Activated B cell treated with CpG ODN at 0.5 μM for 24 hours (primary cell): ENCODE measurements around the gene SUGP2. TPM values are rescaled to one million over a fixed set of nuclear protein-coding genes. Genes with fewer than 3 reads are reported as not detected.

Source experiments
- ATAC-seq: fragments of 200-7000 bp; cut with Tn5 transposase; one replicate; pipeline ENCODE4 v1.10.0; 2021; ENCODE audit warnings: low read depth, mild to moderate bottlenecking, moderate library complexity
- CTCF ChIA-PET: fragments of 350-600 bp; sonication (Branson Sonifier 250); formaldehyde crosslinking; loops from one replicate; lab custom pipeline; 2021; ENCODE audit warnings: antibody characterized with exemption; lab: Charles Lee
- POLR2A ChIA-PET: fragments of 350-600 bp; sonication (Branson Sonifier 250); formaldehyde crosslinking; loops from one replicate; lab custom pipeline; 2021; ENCODE audit warnings: antibody characterized with exemption; lab: Charles Lee
- DNase-seq: peaks from one replicate; pipeline ENCODE4 v3.0.0; 2022
- H3K27ac Mint-ChIP-seq: one replicate; pipeline ENCODE4 v1.8.0; 2020; ENCODE audit warnings: mixed read lengths
- H3K27me3 Mint-ChIP-seq: one replicate; pipeline ENCODE4 v1.8.0; 2021; ENCODE audit warnings: mixed read lengths
- H3K36me3 Mint-ChIP-seq: one replicate; pipeline ENCODE4 v1.8.0; 2021; ENCODE audit warnings: low read depth, mixed read lengths
- H3K4me1 Mint-ChIP-seq: one replicate; pipeline ENCODE4 v1.8.0; 2021; ENCODE audit warnings: mixed read lengths
- H3K4me3 Mint-ChIP-seq: one replicate; pipeline ENCODE4 v1.8.0; 2020; ENCODE audit warnings: mild to moderate bottlenecking, mixed read lengths
- H3K9me3 Mint-ChIP-seq: one replicate; pipeline ENCODE4 v1.8.0; 2020; ENCODE audit warnings: mixed read lengths
- CTCF ChIP-seq: fragments of 200-600 bp; IDR thresholded peaks from one replicate; pipeline ENCODE4 v1.8.0; 2022; ENCODE audit warnings: antibody characterized with exemption, mild to moderate bottlenecking
- intact Hi-C: fragments of 100-400 bp; cut with micrococcal nuclease; formaldehyde crosslinking; loops from one replicate; pipeline ENCODE4 v1.15.1; 2024
- total RNA-seq: library from RNA; stranded (reverse); gene quantifications from 2 replicates; pipeline ENCODE4 v1.2.3, GENCODE V29; 2022

The SUGP2 gene
- total RNA-seq, 1 donor from 2014 or later: 122 TPM

GRCh38 chr19:18991468-18991867 lies 41.8 kb downstream of the SUGP2 start:
- intact Hi-C loops: no loop called here
- ChIA-PET CTCF (no interaction called here), POLR2A (no interaction called here)
- no peak overlapping the region for H3K27ac Mint-ChIP-seq
- no peak for TF ChIP-seq CTCF
- H3K4me3 Mint-ChIP-seq: no peak overlapping the region
- no peaks in the 10 kb centered on the region for H3K27me3 Mint-ChIP-seq
- peaks cover 40% of the 10 kb centered on the region for H3K36me3 Mint-ChIP-seq
- peaks cover 2% of the 10 kb centered on the region for H3K4me1 Mint-ChIP-seq
- DNase-seq: no peak
- H3K9me3 Mint-ChIP-seq: no peaks in the 10 kb centered on the region
- no peak for ATAC-seq

GRCh38 chr19:18991006-18991405 lies 42.3 kb downstream of the SUGP2 start:
- ATAC-seq: no peak
- TF ChIP-seq CTCF: no peak
- H3K4me1 Mint-ChIP-seq: peaks cover 3% of the 10 kb centered on the region
- ChIA-PET POLR2A (no interaction called here), CTCF (no interaction called here)
- intact Hi-C loops: no loop called here
- DNase-seq: no peak
- H3K27ac Mint-ChIP-seq: no peak overlapping the region
- no peaks in the 10 kb centered on the region for H3K27me3 Mint-ChIP-seq
- H3K9me3 Mint-ChIP-seq: no peaks in the 10 kb centered on the region
- H3K36me3 Mint-ChIP-seq: peaks cover 40% of the 10 kb centered on the region
- no peak overlapping the region for H3K4me3 Mint-ChIP-seq

GRCh38 chr19:18990128-18990708 lies 43.1 kb downstream of the SUGP2 start:
- ChIA-PET POLR2A (no interaction called here), CTCF (no interaction called here)
- Mint-ChIP-seq H3K27me3 (no peaks in the 10 kb centered on the region), H3K4me3 (no peak overlapping the region), H3K36me3 (peaks cover 38% of the 10 kb centered on the region), H3K27ac (no peak overlapping the region), H3K4me1 (peaks cover 6% of the 10 kb centered on the region), H3K9me3 (no peaks in the 10 kb centered on the region)
- DNase-seq (no peak), ATAC-seq (no peak)
- intact Hi-C loops: no loop called here
- TF ChIP-seq CTCF: no peak

GRCh38 chr19:18989316-18989715 lies 44.0 kb downstream of the SUGP2 start:
- CTCF ChIA-PET: no interaction called here
- Mint-ChIP-seq H3K4me3 (no peak overlapping the region), H3K4me1 (peaks cover 9% of the 10 kb centered on the region), H3K27ac (no peak overlapping the region), H3K27me3 (no peaks in the 10 kb centered on the region), H3K9me3 (no peaks in the 10 kb centered on the region), H3K36me3 (peaks cover 30% of the 10 kb centered on the region)
- intact Hi-C loops: loop anchor here (5.0 kb wide), 1 partner anchor 397 kb away; no protein-coding TSS in a partner anchor
- DNase-seq (no peak), ATAC-seq (no peak)
- TF ChIP-seq CTCF: no peak
- POLR2A ChIA-PET: interaction anchor here (0.7 kb wide), 1 partner anchor 18 kb away, joined by 6 read pairs; no protein-coding TSS in a partner anchor

GRCh38 chr19:18987456-18987855 lies 45.9 kb downstream of the SUGP2 start:
- DNase-seq: no peak
- no peak for ATAC-seq
- H3K4me1 Mint-ChIP-seq: peaks cover 9% of the 10 kb centered on the region
- H3K36me3 Mint-ChIP-seq: peaks cover 12% of the 10 kb centered on the region
- no peak overlapping the region for H3K27ac Mint-ChIP-seq
- intact Hi-C loops: loop anchor here (5.0 kb wide), 1 partner anchor 395 kb away; no protein-coding TSS in a partner anchor
- no peak for TF ChIP-seq CTCF
- no peaks in the 10 kb centered on the region for H3K9me3 Mint-ChIP-seq
- peaks cover 3% of the 10 kb centered on the region for H3K27me3 Mint-ChIP-seq
- ChIA-PET CTCF (interaction anchor here (0.7 to 0.8 kb wide), 2 partner anchors 357 to 394 kb away, joined by 3 read pairs; no protein-coding TSS in a partner anchor), POLR2A (interaction anchor here (0.6 kb wide), 1 partner anchor 585 kb away, joined by 16 read pairs; no protein-coding TSS in a partner anchor)
- H3K4me3 Mint-ChIP-seq: no peak overlapping the region
